Measurements from ENCODE around the gene USP34. TPM values are rescaled to one million over a fixed set of nuclear protein-coding genes. Genes with fewer than 3 reads are reported as not detected.

Gene USP34
- total RNA-seq, 6 experiments from 2014 or later: 33.3 to 57.1 (median 41.5) TPM

- peaks cover 0 to 82% (median 44%) of the 10 kb centered on the region in 4 donors for H3K36me3 ChIP-seq
- no peak for DNase-seq
- ATAC-seq: no peak
- 97% methylated on average over 3 of the region's 3 CpGs for WGBS (ENCODE audit: insufficient coverage, low coverage, low lambda C conversion rate, missing lambda C conversion rate)
- intact Hi-C loops (cut with DNase I): no loop called here
- TF ChIP-seq POLR2A (IDR thresholded peaks at IDR 0.05) (no peak), CTCF (IDR thresholded peaks at IDR 0.05) (no peak)
- no peak overlapping the region for H3K27ac ChIP-seq
- peaks cover 0 to 9% (median 1%) of the 10 kb centered on the region in 4 donors for H3K4me1 ChIP-seq
- H3K4me3 ChIP-seq: no peak overlapping the region
- H3K9me3 ChIP-seq: no peaks in the 10 kb centered on the region
- H3K27me3 ChIP-seq: no peaks in the 10 kb centered on the region
These were observed 286.6 kb downstream of the USP34 start for GRCh38 chr2:61184263-61184662.

- intact Hi-C loops (cut with DNase I): no loop called here
- Histone ChIP-seq H3K36me3 (peaks cover 0 to 79% (median 44%) of the 10 kb centered on the region in 4 donors), H3K27me3 (no peaks in the 10 kb centered on the region), H3K4me3 (no peak overlapping the region), H3K27ac (no peak overlapping the region), H3K4me1 (peaks cover 0 to 13% (median 4%) of the 10 kb centered on the region in 4 donors), H3K9me3 (no peaks in the 10 kb centered on the region)
- ATAC-seq: no peak
- no peak for TF ChIP-seq CTCF (IDR thresholded peaks at IDR 0.05)
- TF ChIP-seq POLR2A (IDR thresholded peaks at IDR 0.05): no peak
- DNase-seq: no peak
- WGBS (ENCODE audit: insufficient coverage, low coverage, low lambda C conversion rate, missing lambda C conversion rate): 89% methylated on average over 3 of the region's 3 CpGs
These were observed 287.1 kb downstream of the USP34 start for GRCh38 chr2:61183795-61184194.

- intact Hi-C loops (cut with DNase I): no loop called here
- H3K4me3 ChIP-seq: no peak overlapping the region
- H3K27me3 ChIP-seq: no peaks in the 10 kb centered on the region
- H3K9me3 ChIP-seq: no peaks in the 10 kb centered on the region
- no peak overlapping the region for H3K27ac ChIP-seq
- no peak for TF ChIP-seq POLR2A (IDR thresholded peaks at IDR 0.05)
- no peak for TF ChIP-seq CTCF (IDR thresholded peaks at IDR 0.05)
- H3K4me1 ChIP-seq: peaks cover 0 to 19% (median 8%) of the 10 kb centered on the region in 4 donors
- ATAC-seq: no peak
- DNase-seq: no peak
- WGBS (ENCODE audit: insufficient coverage, low coverage, low lambda C conversion rate, missing lambda C conversion rate): 84% methylated on average over 6 of the region's 6 CpGs
- H3K36me3 ChIP-seq: peaks cover 0 to 61% (median 32%) of the 10 kb centered on the region in 4 donors
These were observed 288.9 kb downstream of the USP34 start for GRCh38 chr2:61182059-61182383.

- H3K27me3 ChIP-seq: no peaks in the 10 kb centered on the region
- H3K27ac ChIP-seq: no peak overlapping the region
- ATAC-seq (no peak), DNase-seq (no peak)
- H3K4me1 ChIP-seq: peaks cover 0 to 19% (median 8%) of the 10 kb centered on the region in 4 donors
- WGBS (ENCODE audit: insufficient coverage, low coverage, low lambda C conversion rate, missing lambda C conversion rate): 75% methylated on average over 6 of the region's 10 CpGs
- TF ChIP-seq CTCF (IDR thresholded peaks at IDR 0.05): no peak
- TF ChIP-seq POLR2A (IDR thresholded peaks at IDR 0.05): no peak
- H3K4me3 ChIP-seq: no peak overlapping the region
- intact Hi-C loops (cut with DNase I): no loop called here
- H3K9me3 ChIP-seq: no peaks in the 10 kb centered on the region
- H3K36me3 ChIP-seq: peaks cover 0 to 56% (median 27%) of the 10 kb centered on the region in 4 donors
These were observed 289.4 kb downstream of the USP34 start for GRCh38 chr2:61181382-61182058.
